Esophagus mucosa (tissue), 1 donor: ENCODE data around the gene BCL11B. TPM values are rescaled to one million over a fixed set of nuclear protein-coding genes. Genes with fewer than 3 reads are reported as not detected.
A peak's percentile ranks its signal among the peaks of the same experiment; 100 is the strongest.

Experiments
- ATAC-seq: fragments of 200-7000 bp; cut with Tn5 transposase; one replicate; pipeline ENCODE4 v1.9.1; 2020
- total RNA-seq: library from RNA; stranded (reverse); gene quantifications from one replicate; pipeline ENCODE4 v1.2.4, GENCODE V29; 2023
- donor health status: DM: yes; HTN: yes; CAD: no.

BCL11B gene
- total RNA-seq, 1 donor from 2014 or later = 10.6 TPM

- ATAC-seq = no peak
Measured at GRCh38 chr14:99177886-99178835, 93.8 kb downstream of the BCL11B start.

- no peak for ATAC-seq
Measured at GRCh38 chr14:99177046-99177655, 94.8 kb downstream of the BCL11B start.

- ATAC-seq = no peak
Measured at GRCh38 chr14:99176156-99176945, 95.6 kb downstream of the BCL11B start.

GRCh38 chr14:99175331-99176155 lies 96.5 kb downstream of the BCL11B start:
- no peak for ATAC-seq

- ATAC-seq = no peak
Measured at GRCh38 chr14:99174770-99175319, 97.2 kb downstream of the BCL11B start.

GRCh38 chr14:99174081-99174769 lies 97.8 kb downstream of the BCL11B start:
- no peak for ATAC-seq

GRCh38 chr14:99173506-99173905 lies 98.5 kb downstream of the BCL11B start:
- ATAC-seq = no peak

- ATAC-seq = no peak
Measured at GRCh38 chr14:99173086-99173485, 98.9 kb downstream of the BCL11B start.

GRCh38 chr14:99171396-99171795 lies 100.6 kb downstream of the BCL11B start:
- ATAC-seq = no peak

GRCh38 chr14:99169776-99170356 lies 102.1 kb downstream of the BCL11B start:
- ATAC-seq = no peak

- no peak for ATAC-seq
Measured at GRCh38 chr14:99168330-99168729, 103.7 kb downstream of the BCL11B start.

GRCh38 chr14:99166506-99166905 lies 105.5 kb downstream of the BCL11B start:
- no peak for ATAC-seq

- ATAC-seq = no peak
Measured at GRCh38 chr14:99164712-99165111, 107.3 kb downstream of the BCL11B start.

- no peak for ATAC-seq
Measured at GRCh38 chr14:99163446-99163845, 108.6 kb downstream of the BCL11B start.

- ATAC-seq = no peak
Measured at GRCh38 chr14:99159341-99160340, 112.4 kb downstream of the BCL11B start.

- no peak for ATAC-seq
Measured at GRCh38 chr14:99158646-99159165, 113.3 kb downstream of the BCL11B start.

GRCh38 chr14:99158150-99158549 lies 113.8 kb downstream of the BCL11B start:
- peak; percentile 26 for ATAC-seq

- ATAC-seq = no peak
Measured at GRCh38 chr14:99157676-99158075, 114.3 kb downstream of the BCL11B start.

- ATAC-seq = no peak
Measured at GRCh38 chr14:99157246-99157645, 114.8 kb downstream of the BCL11B start.
